A549 (cell line): ENCODE measurements around the gene CACNA1D. TPM values are rescaled to one million over a fixed set of nuclear protein-coding genes. Genes with fewer than 3 reads are reported as not detected.

Experiments
- ATAC-seq, 2 experiments: fragments of 200-7000 bp in 1 of 2; fragments of >200 bp in 1 of 2; cut with Nextera tagmentation in 1 of 2; cut with Tn5 transposase in 1 of 2; 3 replicates each; pipeline versions ENCODE4 v1.8.0 to v1.9.1; 2018 to 2020; ENCODE audit warnings: mild to moderate bottlenecking in 1 of 2, moderate library complexity in 1 of 2
- CTCF ChIA-PET: fragments of 300-600 bp; sonication (Branson Sonifier 250); formaldehyde crosslinking; extraction: SDS; loops from one replicate; lab custom pipeline; 2021; ENCODE audit warnings: antibody characterized with exemption, inconsistent platforms; lab: Yijun Ruan, JAX
- POLR2A ChIA-PET: fragments of 350-600 bp; formaldehyde crosslinking; extraction: SDS; loops from one replicate; lab custom pipeline; 2021; ENCODE audit warnings: antibody characterized with exemption, inconsistent platforms; lab: Yijun Ruan, JAX
- DNase-seq, 2 experiments: peaks; one replicate each; pipeline versions ENCODE4 v3.0.0 to v3.0.0-alpha.2; 2011 to 2016; ENCODE audit warnings: low read depth in 1 of 2, low spot score in 1 of 2
- FAIRE-seq: peaks from 2 replicates; lab custom pipeline; 2011; peaks lifted over from hg19 to GRCh38; lab: Jason Lieb, UNC
- H3K27ac ChIP-seq, 2 experiments: fragments of >200 bp; sonication (Bioruptor Twin); formaldehyde crosslinking; 3 replicates each; pipeline ENCODE4 v1.5.1; 2016 to 2017
- H3K4me1 ChIP-seq: fragments of >200 bp; sonication (Bioruptor Twin); formaldehyde crosslinking; 3 replicates; pipeline ENCODE4 v1.6.1; 2016
- H3K4me2 ChIP-seq: fragments of >200 bp; sonication (Bioruptor Twin); formaldehyde crosslinking; 3 replicates; pipeline ENCODE4 v1.6.1; 2016
- H3K4me3 ChIP-seq: fragments of >200 bp; sonication (Bioruptor Twin); formaldehyde crosslinking; 3 replicates; pipeline ENCODE4 v1.5.1; 2016
- H3K9me3 ChIP-seq: fragments of >200 bp; sonication (Bioruptor Twin); formaldehyde crosslinking; 3 replicates; pipeline ENCODE4 v1.6.1; 2016
- BHLHE40 ChIP-seq: IDR thresholded peaks from 2 replicates; pipeline ENCODE4 v1.6.1; 2012; ENCODE audit warnings: low read depth, low read length, inconsistent platforms
- CBX2 ChIP-seq: fragments of 200-600 bp; sonication (generic); IDR thresholded peaks from 2 replicates; pipeline ENCODE4 v1.6.1; 2016; ENCODE audit warnings: low read depth, mild to moderate bottlenecking, borderline replicate concordance
- CEBPB ChIP-seq, 2 experiments: fragments of >200 bp in 1 of 2; sonication (Bioruptor Twin) in 1 of 2; formaldehyde crosslinking in 1 of 2; IDR thresholded peaks; 2 replicates each; pipeline ENCODE4 v1.6.1; 2012 to 2016
- CHD2 ChIP-seq: fragments of 150-350 bp; IDR thresholded peaks from 2 replicates; pipeline ENCODE4 v1.6.1; 2014; ENCODE audit warnings: low read length; ENCODE audit not compliant: partially characterized antibody
- CHD4 ChIP-seq: fragments of 200-600 bp; sonication (generic); IDR thresholded peaks from 2 replicates; pipeline ENCODE4 v1.6.1; 2016; ENCODE audit warnings: antibody characterized with exemption, mild to moderate bottlenecking, borderline replicate concordance
- EHF ChIP-seq: fragments of 250-450 bp; sonication (Bioruptor Pico); IDR thresholded peaks from 2 replicates; pipeline ENCODE4 v1.5.0; 2020; ENCODE audit warnings: mild to moderate bottlenecking
- EP300 ChIP-seq, 2 experiments: fragments of >200 bp; sonication (Bioruptor Twin); formaldehyde crosslinking; IDR thresholded peaks; 2 replicates in 1 of 2; 3 replicates in 1 of 2; pipeline ENCODE4 v1.6.1; 2016 to 2017
- ESRRA ChIP-seq: fragments of 150-350 bp; IDR thresholded peaks from 2 replicates; pipeline ENCODE4 v1.6.1; 2014; ENCODE audit warnings: mild to moderate bottlenecking, low read length, borderline replicate concordance
- FOSL2 ChIP-seq, 2 experiments: fragments of 450-650 bp in 1 of 2; fragments of >200 bp in 1 of 2; sonication (Bioruptor Twin) in 1 of 2; formaldehyde crosslinking; IDR thresholded peaks; 2 replicates each; pipeline versions ENCODE4 v1.5.0 to v1.6.1; 2016 to 2020; ENCODE audit warnings: mild to moderate bottlenecking in 1 of 2, moderate library complexity in 1 of 2
- GATA3 ChIP-seq: IDR thresholded peaks from 2 replicates; pipeline ENCODE4 v1.6.1; 2012; ENCODE audit warnings: borderline replicate concordance
- HOXB13 ChIP-seq: fragments of 250-450 bp; sonication (Bioruptor Pico); IDR thresholded peaks from 2 replicates; pipeline ENCODE4 v1.5.0; 2020; ENCODE audit warnings: low read depth, mild to moderate bottlenecking, moderate library complexity
- HOXB5 ChIP-seq: fragments of 250-450 bp; sonication (Bioruptor Pico); IDR thresholded peaks from 2 replicates; pipeline ENCODE4 v1.5.0; 2020; ENCODE audit warnings: mild to moderate bottlenecking, moderate library complexity
- KDM5A ChIP-seq: fragments of 200-600 bp; sonication (generic); IDR thresholded peaks from 2 replicates; pipeline ENCODE4 v1.6.1; 2016; ENCODE audit warnings: antibody characterized with exemption, mild to moderate bottlenecking
- MAZ ChIP-seq: fragments of 150-350 bp; IDR thresholded peaks from 2 replicates; pipeline ENCODE4 v1.6.1; 2014; ENCODE audit warnings: antibody characterized with exemption, low read depth, low read length, borderline replicate concordance
- NFE2L2 ChIP-seq: fragments of 150-350 bp; conservative IDR thresholded peaks from 2 replicates; pipeline ENCODE4 v1.6.1; 2014; ENCODE audit warnings: low read length
- NR3C1 ChIP-seq: fragments of >200 bp; sonication (Bioruptor Twin); formaldehyde crosslinking; IDR thresholded peaks from 3 replicates; pipeline ENCODE4 v1.6.1; 2017
- RAD21 ChIP-seq, 2 experiments: fragments of >200 bp in 1 of 2; sonication (Bioruptor Twin) in 1 of 2; formaldehyde crosslinking in 1 of 2; IDR thresholded peaks in 1 of 2; conservative IDR thresholded peaks in 1 of 2; 2 replicates in 1 of 2; 3 replicates in 1 of 2; pipeline ENCODE4 v1.6.1; 2012 to 2018; ENCODE audit warnings: inconsistent platforms in 1 of 2
- RCOR1 ChIP-seq: fragments of 150-350 bp; IDR thresholded peaks from 2 replicates; pipeline ENCODE4 v1.6.1; 2014; ENCODE audit warnings: antibody characterized with exemption, low read length, low read depth
- RFX5 ChIP-seq: fragments of 450-650 bp; IDR thresholded peaks from 2 replicates; pipeline ENCODE4 v1.7.1; 2014; ENCODE audit warnings: antibody characterized with exemption, mild to moderate bottlenecking, moderate library complexity
- SMC3 ChIP-seq: fragments of >200 bp; sonication (Bioruptor Twin); formaldehyde crosslinking; IDR thresholded peaks from 3 replicates; pipeline ENCODE4 v1.6.1; 2018; ENCODE audit warnings: inconsistent platforms
- SREBF2 ChIP-seq: fragments of 450-650 bp; IDR thresholded peaks from 2 replicates; pipeline ENCODE4 v1.6.1; 2014; ENCODE audit warnings: mild to moderate bottlenecking, moderate library complexity
- TFCP2L1 ChIP-seq: fragments of 250-450 bp; sonication (Bioruptor Pico); IDR thresholded peaks from 2 replicates; pipeline ENCODE4 v1.5.0; 2021; ENCODE audit warnings: mild to moderate bottlenecking
- TP53 ChIP-seq: fragments of 250-450 bp; sonication (Bioruptor Pico); IDR thresholded peaks from 2 replicates; pipeline ENCODE4 v1.5.0; 2021; ENCODE audit warnings: mild to moderate bottlenecking, moderate library complexity
- ZFP36 ChIP-seq: fragments of 450-650 bp; IDR thresholded peaks from 2 replicates; pipeline ENCODE4 v1.6.1; 2014; ENCODE audit warnings: borderline replicate concordance; ENCODE audit not compliant: partially characterized antibody
- ZNF302 ChIP-seq: fragments of 250-450 bp; sonication (Bioruptor Pico); IDR thresholded peaks from 2 replicates; pipeline ENCODE4 v1.9.0; 2021; ENCODE audit warnings: inconsistent platforms, mild to moderate bottlenecking, moderate library complexity
- ZSCAN20 ChIP-seq: fragments of 250-450 bp; sonication (Bioruptor Pico); IDR thresholded peaks from 2 replicates; pipeline ENCODE4 v1.8.0; 2022; ENCODE audit warnings: mild to moderate bottlenecking, moderate library complexity
- WGBS: methylation state at CpG from one replicate; pipeline ENCODE4 v1.1.6; 2017; ENCODE audit errors: missing lambda C conversion rate; 5-methylcytosine and 5-hydroxymethylcytosine counted together
- polyA plus RNA-seq, 4 experiments: library from polyadenylated mRNA; depleted of rRNA in 3 of 4; stranded (reverse); fragments of >200 nt; fragmentation: RNase III in 1 of 4; extraction: RNeasy Plus Mini Kit Qiagen cat#74134 plus additional on column Dnase treatment in 1 of 4; gene quantifications; 2 replicates in 3 of 4; 3 replicates in 1 of 4; pipeline ENCODE4 v1.2.3, GENCODE V29; 2011 to 2017
- TF ChIP-seq, protein P1 (sequence below): fragments of 450-650 bp; IDR thresholded peaks from 2 replicates; pipeline ENCODE4 v1.6.1; 2014; ENCODE audit warnings: antibody characterized with exemption
- TF ChIP-seq, protein P2 (sequence below): fragments of 200-600 bp; sonication (generic); IDR thresholded peaks from 2 replicates; pipeline ENCODE4 v1.6.1; 2016; ENCODE audit warnings: antibody characterized with exemption, mild to moderate bottlenecking, moderate library complexity
- TF ChIP-seq, protein P3 (sequence below): fragments of 250-450 bp; sonication (Bioruptor Pico); IDR thresholded peaks from 2 replicates; pipeline ENCODE4 v1.5.0; 2021; ENCODE audit warnings: mild to moderate bottlenecking, moderate library complexity, borderline replicate concordance
- TF ChIP-seq, protein P4 (sequence below): fragments of 250-450 bp; sonication (Bioruptor Pico); IDR thresholded peaks from 2 replicates; pipeline ENCODE4 v1.5.0; 2020; ENCODE audit warnings: low read depth, mild to moderate bottlenecking, moderate library complexity

Gene CACNA1D
- polyA plus RNA-seq, 2 of the 4 experiments (the other 2 are of a cell fraction): 1.1 to 10.7 TPM

DNA sequence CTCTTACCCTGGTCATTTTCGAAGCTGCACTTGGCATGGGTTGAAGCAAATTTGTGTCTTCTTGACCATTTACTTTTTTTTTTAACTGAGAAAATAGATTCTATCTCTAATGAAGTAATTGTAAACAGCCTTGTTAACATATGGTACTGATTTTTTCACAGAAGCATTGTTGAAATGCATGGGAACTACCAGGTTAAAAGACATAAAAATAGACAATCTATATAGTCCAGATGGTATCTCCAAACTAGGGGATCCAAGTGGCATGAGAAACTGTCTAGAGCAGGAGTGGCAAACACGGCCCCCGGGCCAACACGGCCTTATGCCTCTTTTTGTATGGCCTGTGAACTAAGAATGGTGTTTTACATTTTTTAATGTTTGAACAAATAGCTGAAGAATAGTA lies 41.9 kb downstream of the CACNA1D start:
- TF ChIP-seq TFCP2L1 (CRISPR knock-in tag): no peak
- TF ChIP-seq, protein P1, sequence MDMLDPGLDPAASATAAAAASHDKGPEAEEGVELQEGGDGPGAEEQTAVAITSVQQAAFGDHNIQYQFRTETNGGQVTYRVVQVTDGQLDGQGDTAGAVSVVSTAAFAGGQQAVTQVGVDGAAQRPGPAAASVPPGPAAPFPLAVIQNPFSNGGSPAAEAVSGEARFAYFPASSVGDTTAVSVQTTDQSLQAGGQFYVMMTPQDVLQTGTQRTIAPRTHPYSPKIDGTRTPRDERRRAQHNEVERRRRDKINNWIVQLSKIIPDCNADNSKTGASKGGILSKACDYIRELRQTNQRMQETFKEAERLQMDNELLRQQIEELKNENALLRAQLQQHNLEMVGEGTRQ: no peak
- TF ChIP-seq FOSL2 (IDR thresholded peaks at IDR 0.05): no peak
- TF ChIP-seq FOSL2 (CRISPR knock-in tag; IDR thresholded peaks at IDR 0.05): no peak
- no peak for TF ChIP-seq KDM5A
- no peak for TF ChIP-seq NR3C1
- no peak for TF ChIP-seq SREBF2
- TF ChIP-seq HOXB5 (CRISPR knock-in tag): no peak
- H3K27ac ChIP-seq: no peak overlapping the region; a peak in 1 of 6 replicates
- H3K4me1 ChIP-seq: peaks cover 5% of the 10 kb centered on the region; the same call in 1 of the 3 replicates
- ChIA-PET POLR2A (no interaction called here), CTCF (no interaction called here)
- H3K4me2 ChIP-seq: no peak overlapping the region
- ATAC-seq (no peak), FAIRE-seq (no peak), DNase-seq (no peak)
- WGBS: 90% methylated on average over 4 of the region's 4 CpGs
- H3K4me3 ChIP-seq: no peak overlapping the region
- H3K9me3 ChIP-seq: no peaks in the 10 kb centered on the region

DNA sequence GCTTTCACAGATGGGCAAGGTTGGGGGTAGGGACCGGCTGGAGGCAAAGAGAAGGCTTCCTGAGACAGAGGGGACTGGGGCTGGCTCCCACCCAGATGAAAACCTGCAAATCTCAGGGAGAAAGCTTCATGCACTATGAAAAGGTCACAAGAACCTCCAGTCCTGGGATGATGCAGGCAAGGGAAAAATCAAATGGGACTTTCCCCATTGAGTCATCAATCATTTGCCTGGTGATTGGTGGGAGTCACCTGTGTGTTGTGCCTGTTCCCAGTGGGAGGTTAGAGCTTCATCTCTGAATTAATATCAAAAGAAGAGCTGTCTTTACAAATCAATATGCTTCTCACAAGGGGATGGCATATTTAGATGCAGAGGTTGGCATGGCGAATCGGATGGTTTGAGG lies 49.9 kb downstream of the CACNA1D start:
- WGBS: 88% methylated on average over 3 of the region's 3 CpGs

DNA sequence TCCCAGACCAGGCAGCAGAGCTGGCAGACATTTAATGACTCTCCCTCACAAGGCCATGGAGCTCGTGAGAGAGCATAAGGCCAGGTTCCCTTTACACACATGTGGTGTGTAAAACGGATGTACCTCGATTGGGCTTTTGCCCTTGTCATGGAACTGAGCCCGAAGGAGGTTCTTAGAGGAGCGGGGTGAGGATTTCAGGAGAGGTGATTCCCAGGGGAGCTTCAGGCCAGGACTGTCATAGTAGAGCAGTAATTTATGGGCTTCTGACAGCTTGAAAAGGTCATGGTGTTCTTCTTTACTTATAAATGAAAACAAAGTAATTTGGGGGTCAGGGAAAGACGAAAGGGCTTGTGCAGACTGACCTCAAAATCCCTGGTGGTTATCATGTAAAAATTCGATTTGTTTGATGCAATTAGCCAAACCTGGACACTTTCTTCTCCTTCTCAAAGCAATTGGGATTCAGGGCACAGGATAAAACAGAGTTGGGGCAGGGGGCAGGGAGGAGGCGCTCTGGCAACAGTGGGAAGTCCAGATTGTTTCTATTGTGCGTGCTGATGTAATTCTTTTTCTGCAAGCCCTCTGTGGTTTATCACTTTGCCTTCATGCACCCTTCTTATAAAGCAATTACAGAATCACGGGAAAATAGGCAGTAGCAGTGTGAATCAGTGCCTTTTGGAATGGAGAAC lies 51.0 kb downstream of the CACNA1D start:
- 76% methylated on average over 10 of the region's 10 CpGs for WGBS

More for the DNA sequence above, 49.9 kb downstream of the CACNA1D start:
- TF ChIP-seq EP300 (IDR thresholded peaks at IDR 0.05) (no peak), CHD4 (no peak), RFX5 (no peak), HOXB5 (CRISPR knock-in tag) (no peak), ZFP36 (no peak), NFE2L2 (no peak), MAZ (no peak), RCOR1 (no peak), BHLHE40 (no peak), ZNF302 (CRISPR knock-in tag) (no peak), ZSCAN20 (CRISPR knock-in tag) (no peak), EHF (no peak), SMC3 (no peak), RAD21 (conservative IDR thresholded peaks at IDR 0.05 in 1 of 2, IDR thresholded peaks at IDR 0.05 in 1 of 2) (no peak), CBX2 (no peak), CEBPB (IDR thresholded peaks at IDR 0.05) (no peak)
- Histone ChIP-seq H3K4me1 (peaks cover 4% of the 10 kb centered on the region; the same call in 2 of the 3 replicates), H3K27ac (no peak overlapping the region), H3K9me3 (no peaks in the 10 kb centered on the region), H3K4me3 (no peak overlapping the region), H3K4me2 (no peak overlapping the region)
- CTCF ChIA-PET: no interaction called here
- DNase-seq (no peak), ATAC-seq (no peak), FAIRE-seq (no peak)
- POLR2A ChIA-PET: no interaction called here

More for the DNA sequence above, 51.0 kb downstream of the CACNA1D start:
- TF ChIP-seq, protein P2, sequence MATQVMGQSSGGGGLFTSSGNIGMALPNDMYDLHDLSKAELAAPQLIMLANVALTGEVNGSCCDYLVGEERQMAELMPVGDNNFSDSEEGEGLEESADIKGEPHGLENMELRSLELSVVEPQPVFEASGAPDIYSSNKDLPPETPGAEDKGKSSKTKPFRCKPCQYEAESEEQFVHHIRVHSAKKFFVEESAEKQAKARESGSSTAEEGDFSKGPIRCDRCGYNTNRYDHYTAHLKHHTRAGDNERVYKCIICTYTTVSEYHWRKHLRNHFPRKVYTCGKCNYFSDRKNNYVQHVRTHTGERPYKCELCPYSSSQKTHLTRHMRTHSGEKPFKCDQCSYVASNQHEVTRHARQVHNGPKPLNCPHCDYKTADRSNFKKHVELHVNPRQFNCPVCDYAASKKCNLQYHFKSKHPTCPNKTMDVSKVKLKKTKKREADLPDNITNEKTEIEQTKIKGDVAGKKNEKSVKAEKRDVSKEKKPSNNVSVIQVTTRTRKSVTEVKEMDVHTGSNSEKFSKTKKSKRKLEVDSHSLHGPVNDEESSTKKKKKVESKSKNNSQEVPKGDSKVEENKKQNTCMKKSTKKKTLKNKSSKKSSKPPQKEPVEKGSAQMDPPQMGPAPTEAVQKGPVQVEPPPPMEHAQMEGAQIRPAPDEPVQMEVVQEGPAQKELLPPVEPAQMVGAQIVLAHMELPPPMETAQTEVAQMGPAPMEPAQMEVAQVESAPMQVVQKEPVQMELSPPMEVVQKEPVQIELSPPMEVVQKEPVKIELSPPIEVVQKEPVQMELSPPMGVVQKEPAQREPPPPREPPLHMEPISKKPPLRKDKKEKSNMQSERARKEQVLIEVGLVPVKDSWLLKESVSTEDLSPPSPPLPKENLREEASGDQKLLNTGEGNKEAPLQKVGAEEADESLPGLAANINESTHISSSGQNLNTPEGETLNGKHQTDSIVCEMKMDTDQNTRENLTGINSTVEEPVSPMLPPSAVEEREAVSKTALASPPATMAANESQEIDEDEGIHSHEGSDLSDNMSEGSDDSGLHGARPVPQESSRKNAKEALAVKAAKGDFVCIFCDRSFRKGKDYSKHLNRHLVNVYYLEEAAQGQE: no peak
- TF ChIP-seq FOSL2 (IDR thresholded peaks at IDR 0.05) (no peak), FOSL2 (CRISPR knock-in tag; IDR thresholded peaks at IDR 0.05) (no peak), CHD2 (no peak), GATA3 (no peak), EP300 (IDR thresholded peaks at IDR 0.05) (no peak), TP53 (CRISPR knock-in tag) (no peak), HOXB13 (no peak), EHF (no peak), BHLHE40 (no peak), SREBF2 (no peak), ESRRA (no peak)
- TF ChIP-seq, protein P3, sequence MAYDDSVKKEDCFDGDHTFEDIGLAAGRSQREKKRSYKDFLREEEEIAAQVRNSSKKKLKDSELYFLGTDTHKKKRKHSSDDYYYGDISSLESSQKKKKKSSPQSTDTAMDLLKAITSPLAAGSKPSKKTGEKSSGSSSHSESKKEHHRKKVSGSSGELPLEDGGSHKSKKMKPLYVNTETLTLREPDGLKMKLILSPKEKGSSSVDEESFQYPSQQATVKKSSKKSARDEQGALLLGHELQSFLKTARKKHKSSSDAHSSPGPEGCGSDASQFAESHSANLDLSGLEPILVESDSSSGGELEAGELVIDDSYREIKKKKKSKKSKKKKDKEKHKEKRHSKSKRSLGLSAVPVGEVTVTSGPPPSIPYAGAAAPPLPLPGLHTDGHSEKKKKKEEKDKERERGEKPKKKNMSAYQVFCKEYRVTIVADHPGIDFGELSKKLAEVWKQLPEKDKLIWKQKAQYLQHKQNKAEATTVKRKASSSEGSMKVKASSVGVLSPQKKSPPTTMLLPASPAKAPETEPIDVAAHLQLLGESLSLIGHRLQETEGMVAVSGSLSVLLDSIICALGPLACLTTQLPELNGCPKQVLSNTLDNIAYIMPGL (CRISPR knock-in tag): no peak
- TF ChIP-seq, protein P1: no peak
- TF ChIP-seq, protein P4, sequence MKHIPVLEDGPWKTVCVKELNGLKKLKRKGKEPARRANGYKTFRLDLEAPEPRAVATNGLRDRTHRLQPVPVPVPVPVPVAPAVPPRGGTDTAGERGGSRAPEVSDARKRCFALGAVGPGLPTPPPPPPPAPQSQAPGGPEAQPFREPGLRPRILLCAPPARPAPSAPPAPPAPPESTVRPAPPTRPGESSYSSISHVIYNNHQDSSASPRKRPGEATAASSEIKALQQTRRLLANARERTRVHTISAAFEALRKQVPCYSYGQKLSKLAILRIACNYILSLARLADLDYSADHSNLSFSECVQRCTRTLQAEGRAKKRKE (CRISPR knock-in tag): no peak
- DNase-seq (no peak), FAIRE-seq (no peak), ATAC-seq (no peak)
- Histone ChIP-seq H3K4me2 (no peak overlapping the region), H3K4me3 (no peak overlapping the region), H3K9me3 (no peaks in the 10 kb centered on the region), H3K27ac (no peak overlapping the region), H3K4me1 (peaks cover 4% of the 10 kb centered on the region; the same call in 2 of the 3 replicates)
- CTCF ChIA-PET: no interaction called here
- POLR2A ChIA-PET: no interaction called here
